Measurements from ENCODE around the gene LRRC43.

GRCh38 chr12:122205053-122205925 lies 22.4 kb downstream of the LRRC43 start:
- no peak for TF ChIP-seq POLR2A (IDR thresholded peaks at IDR 0.05)
- TF ChIP-seq CTCF (IDR thresholded peaks at IDR 0.05): no peak
